GM18498 (cell line): ENCODE measurements around the gene ZNF678.
A peak's percentile ranks its signal among the peaks of the same experiment; 100 is the strongest.
"Not testable (repeated sequence)": the region's sequence is repeated elsewhere in the genome, so short reads cannot be mapped to it uniquely, and the experiment has no call there.

Experiments used
- ATAC-seq: cut with Tn5 transposase; IDR thresholded peaks from one replicate; pipeline ENCODE4 v1.9.1; 2021; ENCODE audit warnings: mild to moderate bottlenecking, moderate library complexity; ENCODE audit not compliant: unreplicated experiment

ZNF678 gene

GRCh38 chr1:227710474-227710873, 147.1 kb downstream of the ZNF678 start:
- ATAC-seq = not testable (repeated sequence)

GRCh38 chr1:227712648-227713047, 149.3 kb downstream of the ZNF678 start:
- peak; percentile 45 for ATAC-seq

GRCh38 chr1:227718932-227719331, 155.6 kb downstream of the ZNF678 start:
- ATAC-seq = no peak

- no peak for ATAC-seq
Measured at GRCh38 chr1:227723474-227723873, 160.1 kb downstream of the ZNF678 start.

- no peak for ATAC-seq
Measured at GRCh38 chr1:227725046-227725445, 161.7 kb downstream of the ZNF678 start.

GRCh38 chr1:227726318-227726717, 163.0 kb downstream of the ZNF678 start:
- ATAC-seq = no peak
